RWPE2 (cell line): ENCODE results near the gene LRRC51.

Source experiments
- ATAC-seq: fragments of 200-7000 bp; cut with Tn5 transposase; 3 replicates; pipeline ENCODE4 v1.9.1; 2021; ENCODE audit warnings: low read depth
- DNase-seq: peaks from one replicate; pipeline ENCODE4 v3.0.0-alpha.2; 2020; ENCODE audit warnings: low spot score
- H3K27ac ChIP-seq: fragments of 450-650 bp; 2 replicates; pipeline ENCODE4 v1.5.1; 2017; ENCODE audit warnings: mild to moderate bottlenecking; ENCODE audit not compliant: poor library complexity, severe bottlenecking
- H3K27me3 ChIP-seq: fragments of 250-450 bp; sonication (Bioruptor Pico); 2 replicates; pipeline ENCODE4 v1.5.1; 2021; ENCODE audit warnings: mild to moderate bottlenecking, moderate library complexity; ENCODE audit not compliant: insufficient read depth, poor library complexity, severe bottlenecking
- H3K36me3 ChIP-seq: fragments of 250-450 bp; sonication (Bioruptor Pico); 2 replicates; pipeline ENCODE4 v1.5.1; 2020; ENCODE audit warnings: low read depth, mild to moderate bottlenecking, moderate library complexity
- H3K4me1 ChIP-seq: fragments of 250-450 bp; sonication (Bioruptor Pico); 2 replicates; pipeline ENCODE4 v1.5.1; 2021; ENCODE audit warnings: mild to moderate bottlenecking, moderate library complexity; ENCODE audit not compliant: insufficient read depth, poor library complexity, severe bottlenecking
- H3K4me3 ChIP-seq: fragments of 250-450 bp; sonication (Bioruptor Pico); 2 replicates; pipeline ENCODE4 v1.5.1; 2021; ENCODE audit warnings: mild to moderate bottlenecking, moderate library complexity; ENCODE audit not compliant: severe bottlenecking
- H3K9me3 ChIP-seq: fragments of 250-450 bp; sonication (Bioruptor Pico); 2 replicates; pipeline ENCODE4 v1.5.1; 2021; ENCODE audit warnings: mild to moderate bottlenecking, moderate library complexity; ENCODE audit not compliant: severe bottlenecking
- CTCF ChIP-seq: fragments of 450-650 bp; IDR thresholded peaks from one replicate; pipeline ENCODE4 v1.5.1; 2017; ENCODE audit warnings: mild to moderate bottlenecking, moderate library complexity; ENCODE audit not compliant: poor library complexity, severe bottlenecking

LRRC51 gene

GRCh38 chr11:72042064-72042745 is 38.4 kb upstream of the LRRC51 start:
- no peak for ATAC-seq
- Histone ChIP-seq H3K27ac (peak overlapping the region; percentile 84), H3K27me3 (no peaks in the 10 kb centered on the region), H3K9me3 (no peaks in the 10 kb centered on the region), H3K4me3 (peak overlapping the region; percentile 52), H3K4me1 (peaks cover 38% of the 10 kb centered on the region), H3K36me3 (peaks cover 12% of the 10 kb centered on the region; the same call in 1 of the 2 replicates)
- no peak for TF ChIP-seq CTCF
- no peak for DNase-seq

GRCh38 chr11:72045849-72046248 is 34.8 kb upstream of the LRRC51 start:
- Histone ChIP-seq H3K27me3 (no peaks in the 10 kb centered on the region), H3K36me3 (peaks cover 41% of the 10 kb centered on the region), H3K9me3 (no peaks in the 10 kb centered on the region), H3K4me1 (peaks cover 11% of the 10 kb centered on the region), H3K27ac (no peak overlapping the region), H3K4me3 (no peak overlapping the region)
- no peak for ATAC-seq
- DNase-seq: no peak
- TF ChIP-seq CTCF: no peak

GRCh38 chr11:72048766-72049460 is 31.7 kb upstream of the LRRC51 start:
- H3K4me3 ChIP-seq: no peak overlapping the region
- ATAC-seq (no peak), DNase-seq (no peak)
- no peaks in the 10 kb centered on the region for H3K27me3 ChIP-seq
- no peak for TF ChIP-seq CTCF
- H3K36me3 ChIP-seq: peaks cover 51% of the 10 kb centered on the region
- H3K27ac ChIP-seq: no peak overlapping the region
- H3K4me1 ChIP-seq: no peaks in the 10 kb centered on the region
- no peaks in the 10 kb centered on the region for H3K9me3 ChIP-seq

- DNase-seq: no peak
- H3K4me1 ChIP-seq: peaks cover 17% of the 10 kb centered on the region
- TF ChIP-seq CTCF: no peak
- ATAC-seq: peak; percentile 68; the same call in 2 of the 3 replicates
- H3K4me3 ChIP-seq: no peak overlapping the region
- H3K27ac ChIP-seq: peak overlapping the region; percentile 15
- H3K9me3 ChIP-seq: no peaks in the 10 kb centered on the region
- peaks cover 23% of the 10 kb centered on the region for H3K36me3 ChIP-seq
- no peaks in the 10 kb centered on the region for H3K27me3 ChIP-seq
Measured at GRCh38 chr11:72058416-72059034, 22.1 kb upstream of the LRRC51 start.
